Panc1 (cell line): ENCODE measurements around the gene PTGFR. TPM values are rescaled to one million over a fixed set of nuclear protein-coding genes. Genes with fewer than 3 reads are reported as not detected.

Source experiments
- ATAC-seq: fragments of 200-7000 bp; cut with Tn5 transposase; 2 replicates; pipeline ENCODE4 v1.9.1; 2020; ENCODE audit warnings: mild to moderate bottlenecking, moderate library complexity
- BruUV-seq: library from RNA; stranded (reverse); fragments of 400-500 nt; replicated peaks from 2 replicates; lab custom pipeline; 2021; lab: Mats Ljungman, UMichigan
- CTCF ChIA-PET: fragments of 300-600 bp; sonication (Branson Sonifier 250); formaldehyde crosslinking; loops from one replicate; lab custom pipeline; 2022; ENCODE audit warnings: antibody characterized with exemption; lab: Charles Lee
- POLR2A ChIA-PET: fragments of 300-600 bp; sonication (Branson Sonifier 250); formaldehyde crosslinking; loops from one replicate; lab custom pipeline; 2022; ENCODE audit warnings: antibody characterized with exemption; lab: Charles Lee
- DNase-seq: peaks from one replicate; pipeline ENCODE4 v3.0.0-alpha.2; 2010; ENCODE audit warnings: low read depth, low spot score
- H3K27ac ChIP-seq: 2 replicates; pipeline ENCODE4 v1.5.1; 2011; ENCODE audit warnings: mild to moderate bottlenecking, low read length, inconsistent platforms
- H3K27me3 ChIP-seq: fragments of 200-500 bp; sonication (Bioruptor generic); 2 replicates; pipeline ENCODE4 v1.6.0; 2014; ENCODE audit warnings: low read length, inconsistent platforms; ENCODE audit not compliant: control insufficient read depth, insufficient read depth
- H3K36me3 ChIP-seq: fragments of 200-500 bp; sonication (Bioruptor generic); 2 replicates; pipeline ENCODE4 v1.5.1; 2014; ENCODE audit warnings: inconsistent platforms, mild to moderate bottlenecking, low read length, moderate library complexity; ENCODE audit not compliant: control insufficient read depth, insufficient read depth
- H3K4me1 ChIP-seq: 2 replicates; pipeline ENCODE4 v1.5.1; 2011; ENCODE audit warnings: inconsistent platforms, mild to moderate bottlenecking, low read length, moderate library complexity; ENCODE audit not compliant: control insufficient read depth, insufficient read depth
- H3K4me3 ChIP-seq, 2 experiments: 2 replicates each; pipeline ENCODE4 v1.5.1; 2011 to 2012; ENCODE audit warnings: low read depth in 2 of 2, low read length in 2 of 2, mild to moderate bottlenecking in 2 of 2, inconsistent platforms in 1 of 2, moderate library complexity in 1 of 2
- H3K9me3 ChIP-seq: fragments of 200-500 bp; sonication (Bioruptor generic); 2 replicates; pipeline ENCODE4 v1.5.1; 2014; ENCODE audit warnings: low read depth, mild to moderate bottlenecking, inconsistent platforms, low read length, moderate library complexity; ENCODE audit not compliant: control insufficient read depth, insufficient read depth
- POLR2AphosphoS5 ChIP-seq: IDR thresholded peaks from 2 replicates; pipeline ENCODE4 v1.6.1; 2012; ENCODE audit warnings: mild to moderate bottlenecking, low read depth, low read length, moderate library complexity
- SIN3A ChIP-seq: IDR thresholded peaks from 2 replicates; pipeline ENCODE4 v1.6.1; 2012; ENCODE audit warnings: low read depth, mild to moderate bottlenecking, low read length, moderate library complexity, borderline replicate concordance; ENCODE audit not compliant: insufficient read depth
- TCF7L2 ChIP-seq: IDR thresholded peaks from 2 replicates; pipeline ENCODE4 v1.6.1; 2011; ENCODE audit warnings: mild to moderate bottlenecking, low read depth, low read length, inconsistent platforms
- in situ Hi-C: cut with HindIII; loops from 2 replicates; pipeline ENCODE4 v1.10.0; 2016; ENCODE audit warnings: low sequenced_read_pairs, low pct_unique_long_range_greater_than_20kb
- intact Hi-C: fragments of 100-400 bp; cut with micrococcal nuclease; formaldehyde crosslinking; loops from one replicate; pipeline ENCODE4 v1.10.0; 2022; ENCODE audit not compliant: unreplicated experiment
- total RNA-seq: library from RNA; stranded (reverse); gene quantifications from one replicate; pipeline ENCODE4 v1.2.1, GENCODE V29; 2021; ENCODE audit not compliant: unreplicated experiment
- TF ChIP-seq, protein P1 (sequence below): fragments of 450-650 bp; IDR thresholded peaks from 2 replicates; pipeline ENCODE4 v1.5.1; 2017; ENCODE audit warnings: mild to moderate bottlenecking
- TF ChIP-seq, protein P2 (sequence below), 2 experiments: IDR thresholded peaks; 2 replicates each; pipeline ENCODE4 v1.6.1; 2011 to 2012; ENCODE audit warnings: low read depth in 2 of 2, control low read depth in 1 of 2, low read length in 1 of 2, mild to moderate bottlenecking in 1 of 2, moderate library complexity in 1 of 2; ENCODE audit not compliant: insufficient read depth in 1 of 2

PTGFR gene
- total RNA-seq, 1 experiment from 2014 or later, result not detected

DNA sequence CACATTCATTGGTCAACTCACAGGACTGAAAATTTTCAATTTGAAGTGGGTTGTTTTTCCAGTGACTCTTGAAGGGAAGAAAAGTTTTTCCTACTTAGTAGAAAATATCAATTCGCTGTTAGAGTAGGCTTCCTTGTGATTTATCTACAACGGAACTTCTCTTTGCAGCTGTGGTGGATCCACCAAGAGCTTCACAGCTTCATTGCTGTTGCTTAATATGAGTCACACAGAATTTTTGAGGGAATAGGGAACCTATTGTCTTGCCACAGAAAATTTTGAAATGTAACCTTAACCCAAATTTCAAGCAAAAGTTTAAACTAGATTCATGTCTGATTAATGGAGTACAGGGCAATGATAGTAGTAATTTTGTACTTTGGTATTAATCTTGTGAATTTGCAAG is 71.1 kb downstream of the PTGFR start:
- CTCF ChIA-PET, result no interaction called here
- POLR2A ChIA-PET, result no interaction called here
- H3K36me3 ChIP-seq, result no peaks in the 10 kb centered on the region
- H3K4me1 ChIP-seq, result no peaks in the 10 kb centered on the region
- H3K4me3 ChIP-seq, result no peak overlapping the region
- intact Hi-C loops, result no loop called here
- no TSS peak for BruUV-seq
- no peaks in the 10 kb centered on the region for H3K27me3 ChIP-seq
- ATAC-seq (no peak), DNase-seq (no peak)
- in situ Hi-C loops, result no loop called here
- no peaks in the 10 kb centered on the region for H3K9me3 ChIP-seq
- no peak overlapping the region for H3K27ac ChIP-seq
- no peak for TF ChIP-seq SIN3A
- TF ChIP-seq, protein P1, sequence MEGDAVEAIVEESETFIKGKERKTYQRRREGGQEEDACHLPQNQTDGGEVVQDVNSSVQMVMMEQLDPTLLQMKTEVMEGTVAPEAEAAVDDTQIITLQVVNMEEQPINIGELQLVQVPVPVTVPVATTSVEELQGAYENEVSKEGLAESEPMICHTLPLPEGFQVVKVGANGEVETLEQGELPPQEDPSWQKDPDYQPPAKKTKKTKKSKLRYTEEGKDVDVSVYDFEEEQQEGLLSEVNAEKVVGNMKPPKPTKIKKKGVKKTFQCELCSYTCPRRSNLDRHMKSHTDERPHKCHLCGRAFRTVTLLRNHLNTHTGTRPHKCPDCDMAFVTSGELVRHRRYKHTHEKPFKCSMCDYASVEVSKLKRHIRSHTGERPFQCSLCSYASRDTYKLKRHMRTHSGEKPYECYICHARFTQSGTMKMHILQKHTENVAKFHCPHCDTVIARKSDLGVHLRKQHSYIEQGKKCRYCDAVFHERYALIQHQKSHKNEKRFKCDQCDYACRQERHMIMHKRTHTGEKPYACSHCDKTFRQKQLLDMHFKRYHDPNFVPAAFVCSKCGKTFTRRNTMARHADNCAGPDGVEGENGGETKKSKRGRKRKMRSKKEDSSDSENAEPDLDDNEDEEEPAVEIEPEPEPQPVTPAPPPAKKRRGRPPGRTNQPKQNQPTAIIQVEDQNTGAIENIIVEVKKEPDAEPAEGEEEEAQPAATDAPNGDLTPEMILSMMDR, result no peak
- TF ChIP-seq POLR2AphosphoS5, result no peak
- TF ChIP-seq, protein P2, sequence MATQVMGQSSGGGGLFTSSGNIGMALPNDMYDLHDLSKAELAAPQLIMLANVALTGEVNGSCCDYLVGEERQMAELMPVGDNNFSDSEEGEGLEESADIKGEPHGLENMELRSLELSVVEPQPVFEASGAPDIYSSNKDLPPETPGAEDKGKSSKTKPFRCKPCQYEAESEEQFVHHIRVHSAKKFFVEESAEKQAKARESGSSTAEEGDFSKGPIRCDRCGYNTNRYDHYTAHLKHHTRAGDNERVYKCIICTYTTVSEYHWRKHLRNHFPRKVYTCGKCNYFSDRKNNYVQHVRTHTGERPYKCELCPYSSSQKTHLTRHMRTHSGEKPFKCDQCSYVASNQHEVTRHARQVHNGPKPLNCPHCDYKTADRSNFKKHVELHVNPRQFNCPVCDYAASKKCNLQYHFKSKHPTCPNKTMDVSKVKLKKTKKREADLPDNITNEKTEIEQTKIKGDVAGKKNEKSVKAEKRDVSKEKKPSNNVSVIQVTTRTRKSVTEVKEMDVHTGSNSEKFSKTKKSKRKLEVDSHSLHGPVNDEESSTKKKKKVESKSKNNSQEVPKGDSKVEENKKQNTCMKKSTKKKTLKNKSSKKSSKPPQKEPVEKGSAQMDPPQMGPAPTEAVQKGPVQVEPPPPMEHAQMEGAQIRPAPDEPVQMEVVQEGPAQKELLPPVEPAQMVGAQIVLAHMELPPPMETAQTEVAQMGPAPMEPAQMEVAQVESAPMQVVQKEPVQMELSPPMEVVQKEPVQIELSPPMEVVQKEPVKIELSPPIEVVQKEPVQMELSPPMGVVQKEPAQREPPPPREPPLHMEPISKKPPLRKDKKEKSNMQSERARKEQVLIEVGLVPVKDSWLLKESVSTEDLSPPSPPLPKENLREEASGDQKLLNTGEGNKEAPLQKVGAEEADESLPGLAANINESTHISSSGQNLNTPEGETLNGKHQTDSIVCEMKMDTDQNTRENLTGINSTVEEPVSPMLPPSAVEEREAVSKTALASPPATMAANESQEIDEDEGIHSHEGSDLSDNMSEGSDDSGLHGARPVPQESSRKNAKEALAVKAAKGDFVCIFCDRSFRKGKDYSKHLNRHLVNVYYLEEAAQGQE (IDR thresholded peaks at IDR 0.05; ENCODE audit: insufficient read depth in 1 of 2, low read depth in 2 of 2, low read length in 1 of 2), result no peak
- no peak for TF ChIP-seq TCF7L2

DNA sequence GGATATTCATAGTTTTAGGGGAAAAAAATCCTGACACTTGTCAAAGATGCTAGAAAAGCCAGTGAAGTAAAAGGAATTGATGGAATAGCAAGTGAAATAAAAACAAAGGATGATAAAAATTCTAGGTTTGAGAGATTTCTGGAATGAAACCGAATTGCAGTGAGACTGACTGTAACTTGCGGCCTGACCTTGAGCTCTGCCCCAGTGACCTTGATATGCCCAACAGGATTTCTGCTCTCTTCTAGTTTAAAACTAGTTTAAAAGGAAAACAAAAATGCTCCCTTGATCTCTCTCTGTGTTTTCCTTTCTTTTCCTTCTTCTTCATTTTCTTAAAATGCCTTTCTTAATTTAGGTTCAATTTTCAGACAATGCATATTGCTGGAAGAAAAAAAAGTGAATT is 74.6 kb downstream of the PTGFR start:
- intact Hi-C loops (no loop called here), in situ Hi-C loops (no loop called here)
- Histone ChIP-seq H3K4me1 (no peaks in the 10 kb centered on the region), H3K4me3 (no peak overlapping the region), H3K9me3 (no peaks in the 10 kb centered on the region), H3K27me3 (no peaks in the 10 kb centered on the region), H3K36me3 (no peaks in the 10 kb centered on the region), H3K27ac (no peak overlapping the region)
- POLR2A ChIA-PET, result no interaction called here
- ATAC-seq (no peak), DNase-seq (no peak)
- TF ChIP-seq, protein P1, result no peak
- TF ChIP-seq POLR2AphosphoS5 (no peak), SIN3A (no peak), TCF7L2 (no peak)
- TF ChIP-seq, protein P2 (IDR thresholded peaks at IDR 0.05; ENCODE audit: insufficient read depth in 1 of 2, low read depth in 2 of 2, low read length in 1 of 2), result no peak
- CTCF ChIA-PET, result no interaction called here
- no TSS peak for BruUV-seq
